Trophoblast cell (in vitro differentiated cells and primary cell): ENCODE measurements around the gene EXOC4.

Source experiments
- DNase-seq, 2 donors: peaks; one replicate each; pipeline ENCODE4 v3.0.0-alpha.2; 2016
- H2AFZ ChIP-seq: 2 replicates; pipeline ENCODE4 v1.6.1; 2013; ENCODE audit warnings: low read length, moderate library complexity, mild to moderate bottlenecking; ENCODE audit not compliant: insufficient read depth, poor library complexity
- H2AK5ac ChIP-seq: 2 replicates; pipeline ENCODE4 v1.6.1; 2013; ENCODE audit warnings: mild to moderate bottlenecking, low read length
- H2BK120ac ChIP-seq: 2 replicates; pipeline ENCODE4 v1.6.1; 2013; ENCODE audit warnings: low read length, mild to moderate bottlenecking, moderate library complexity; ENCODE audit not compliant: insufficient read depth, poor library complexity
- H2BK12ac ChIP-seq: 2 replicates; pipeline ENCODE4 v1.6.1; 2013; ENCODE audit warnings: mild to moderate bottlenecking, low read length, moderate library complexity
- H2BK5ac ChIP-seq: 2 replicates; pipeline ENCODE4 v1.6.1; 2013; ENCODE audit warnings: low read length, low read depth, moderate library complexity, mild to moderate bottlenecking; ENCODE audit not compliant: poor library complexity
- H3K14ac ChIP-seq: 2 replicates; pipeline ENCODE4 v1.6.1; 2013; ENCODE audit warnings: mild to moderate bottlenecking, low read length
- H3K18ac ChIP-seq: 2 replicates; pipeline ENCODE4 v1.6.1; 2013; ENCODE audit warnings: mild to moderate bottlenecking, low read length
- H3K23ac ChIP-seq: 2 replicates; pipeline ENCODE4 v1.6.1; 2013; ENCODE audit warnings: low read length
- H3K27ac ChIP-seq: 2 replicates; pipeline ENCODE4 v1.5.1; 2013; ENCODE audit warnings: low read depth, mild to moderate bottlenecking, inconsistent platforms, low read length, moderate library complexity
- H3K27me3 ChIP-seq: 2 replicates; pipeline ENCODE4 v1.6.1; 2013; ENCODE audit warnings: inconsistent platforms, mild to moderate bottlenecking, low read length, moderate library complexity; ENCODE audit not compliant: insufficient read depth
- H3K36me3 ChIP-seq, 2 experiments: 1 replicate in 1 of 2; 2 replicates in 1 of 2; pipeline ENCODE4 v1.6.1; 2013; ENCODE audit warnings: low read length in 2 of 2, mild to moderate bottlenecking in 2 of 2, moderate library complexity in 1 of 2; ENCODE audit not compliant: insufficient read depth in 2 of 2, control insufficient read depth in 1 of 2
- H3K4ac ChIP-seq: 2 replicates; pipeline ENCODE4 v1.6.1; 2013; ENCODE audit warnings: low read depth, mild to moderate bottlenecking, low read length, moderate library complexity
- H3K4me1 ChIP-seq, 2 experiments: 1 replicate in 1 of 2; 2 replicates in 1 of 2; pipeline ENCODE4 v1.6.1; 2013; ENCODE audit warnings: low read length in 2 of 2, mild to moderate bottlenecking in 2 of 2, moderate library complexity in 1 of 2; ENCODE audit not compliant: insufficient read depth in 2 of 2, control insufficient read depth in 1 of 2
- H3K4me2 ChIP-seq: 2 replicates; pipeline ENCODE4 v1.6.1; 2013; ENCODE audit warnings: inconsistent platforms, mild to moderate bottlenecking, low read length, moderate library complexity
- H3K4me3 ChIP-seq: 2 replicates; pipeline ENCODE4 v1.5.1; 2013; ENCODE audit warnings: mild to moderate bottlenecking, low read depth, low read length, inconsistent platforms
- H3K79me1 ChIP-seq: one replicate; pipeline ENCODE4 v1.6.1; 2013; ENCODE audit warnings: low read length
- H3K79me2 ChIP-seq: 2 replicates; pipeline ENCODE4 v1.6.1; 2013; ENCODE audit warnings: low read length, mild to moderate bottlenecking; ENCODE audit not compliant: control insufficient read depth, insufficient read depth, poor library complexity
- H3K9ac ChIP-seq: 2 replicates; pipeline ENCODE4 v1.6.1; 2013; ENCODE audit warnings: mild to moderate bottlenecking, low read length
- H3K9me3 ChIP-seq: 2 replicates; pipeline ENCODE4 v1.6.1; 2013; ENCODE audit warnings: low read depth, mild to moderate bottlenecking, control low read depth, inconsistent platforms, low read length; ENCODE audit not compliant: insufficient read depth
- H4K12ac ChIP-seq: 2 replicates; pipeline ENCODE4 v1.6.1; 2013; ENCODE audit warnings: low read depth, mild to moderate bottlenecking, low read length, moderate library complexity
- H4K8ac ChIP-seq: 2 replicates; pipeline ENCODE4 v1.6.1; 2013; ENCODE audit warnings: low read depth, mild to moderate bottlenecking, low read length, moderate library complexity
- H4K91ac ChIP-seq: one replicate; pipeline ENCODE4 v1.6.1; 2013; ENCODE audit warnings: low read depth, mild to moderate bottlenecking, low read length, moderate library complexity
- WGBS: extraction: QIAGEN DNeasy Blood & Tissue Kit; methylation state at CpG from one replicate; pipeline ENCODE4 v1.1.7; 2013; ENCODE audit warnings: missing lambda C conversion rate; ENCODE audit not compliant: insufficient read length, insufficient coverage; ENCODE audit errors: extremely low coverage; 5-methylcytosine and 5-hydroxymethylcytosine counted together

EXOC4 gene

GRCh38 chr7:133504825-133505224 is 251.9 kb downstream of the EXOC4 start:
- H3K23ac ChIP-seq = no peak overlapping the region
- no peak overlapping the region for H2BK12ac ChIP-seq
- H4K91ac ChIP-seq = no peak overlapping the region
- H3K18ac ChIP-seq = no peak overlapping the region
- no peak overlapping the region for H4K12ac ChIP-seq
- no peaks in the 10 kb centered on the region for H3K27me3 ChIP-seq
- H3K4me3 ChIP-seq = no peak overlapping the region
- no peaks in the 10 kb centered on the region for H3K79me1 ChIP-seq
- no peaks in the 10 kb centered on the region for H3K79me2 ChIP-seq
- no peak overlapping the region for H3K4ac ChIP-seq
- no peak overlapping the region for H2AFZ ChIP-seq
- H2BK120ac ChIP-seq = no peak overlapping the region
- H4K8ac ChIP-seq = no peak overlapping the region
- H3K14ac ChIP-seq = no peak overlapping the region
- no peak overlapping the region for H3K9ac ChIP-seq
- no peaks in the 10 kb centered on the region for H3K36me3 ChIP-seq
- H3K27ac ChIP-seq = no peak overlapping the region
- no peaks in the 10 kb centered on the region for H3K4me1 ChIP-seq
- WGBS = no CpG with 5 or more reads among the region's 3 CpGs
- H3K9me3 ChIP-seq = no peaks in the 10 kb centered on the region
- no peak overlapping the region for H3K4me2 ChIP-seq
- H2BK5ac ChIP-seq = no peak overlapping the region
- no peak overlapping the region for H2AK5ac ChIP-seq
- no peak for DNase-seq

- Histone ChIP-seq H2BK120ac (no peak overlapping the region), H3K9me3 (no peaks in the 10 kb centered on the region)
Observed at GRCh38 chr7:133509822-133510221, 256.9 kb downstream of the EXOC4 start.

DNA sequence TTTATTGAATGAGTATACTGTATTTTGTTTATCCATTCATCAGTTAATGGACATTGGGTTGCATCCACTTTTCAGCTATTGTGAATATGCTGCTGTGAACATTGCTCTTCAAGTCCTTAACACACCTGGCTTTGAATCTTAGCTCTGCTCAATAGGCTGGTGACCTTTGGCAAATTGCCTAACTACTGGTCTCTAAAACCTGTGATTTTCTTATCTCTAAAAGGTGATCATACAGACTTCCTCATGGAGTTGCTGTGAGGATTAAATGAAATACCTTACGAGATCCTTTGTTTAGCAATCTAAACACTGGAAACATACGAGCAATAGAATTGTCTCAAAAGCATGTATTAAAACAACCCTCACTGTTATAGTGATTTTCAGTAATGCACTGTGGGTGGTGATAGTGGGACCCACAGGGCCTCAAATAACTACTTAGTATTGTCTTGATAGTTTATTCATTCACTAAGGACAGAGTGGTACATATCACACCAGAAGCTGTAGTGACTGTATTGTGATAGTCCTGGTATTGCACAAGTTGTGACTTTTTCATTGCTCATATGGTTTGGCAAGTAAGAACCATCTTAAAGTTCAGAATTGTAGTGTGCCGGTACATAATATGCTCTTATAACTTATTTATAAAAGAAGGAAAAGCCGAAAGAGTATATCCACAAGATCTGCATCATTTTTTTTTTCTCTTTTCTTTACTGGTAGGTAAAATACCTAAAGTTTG is 257.6 kb downstream of the EXOC4 start:
- no peaks in the 10 kb centered on the region for H3K36me3 ChIP-seq
- no peak overlapping the region for H2BK12ac ChIP-seq
- no peak overlapping the region for H3K9ac ChIP-seq
- H3K4me1 ChIP-seq = no peaks in the 10 kb centered on the region
- H3K79me1 ChIP-seq = no peaks in the 10 kb centered on the region
- no peak overlapping the region for H3K4me3 ChIP-seq
- no peak overlapping the region for H3K23ac ChIP-seq
- no peak overlapping the region for H2BK120ac ChIP-seq
- no peak overlapping the region for H3K14ac ChIP-seq
- no peak overlapping the region for H2AK5ac ChIP-seq
- no peak overlapping the region for H2AFZ ChIP-seq
- H3K27me3 ChIP-seq = no peaks in the 10 kb centered on the region
- no peaks in the 10 kb centered on the region for H3K9me3 ChIP-seq
- no peak overlapping the region for H3K4me2 ChIP-seq
- H3K27ac ChIP-seq = no peak overlapping the region
- peak in 1 of 2 donors; percentile 21 for DNase-seq
- no peak overlapping the region for H4K8ac ChIP-seq
- no peak overlapping the region for H2BK5ac ChIP-seq
- H3K79me2 ChIP-seq = no peaks in the 10 kb centered on the region
- WGBS = no CpG with 5 or more reads among the region's 4 CpGs
- H3K18ac ChIP-seq = no peak overlapping the region
- no peak overlapping the region for H4K91ac ChIP-seq
- no peak overlapping the region for H4K12ac ChIP-seq
- H3K4ac ChIP-seq = no peak overlapping the region

More at GRCh38 chr7:133509822-133510221, 256.9 kb downstream of the EXOC4 start:
- Histone ChIP-seq H3K27ac (no peak overlapping the region), H3K4me3 (no peak overlapping the region), H4K12ac (no peak overlapping the region), H4K91ac (no peak overlapping the region), H2AK5ac (no peak overlapping the region), H3K79me1 (no peaks in the 10 kb centered on the region), H4K8ac (no peak overlapping the region), H2AFZ (no peak overlapping the region), H3K9ac (no peak overlapping the region), H3K18ac (no peak overlapping the region), H3K36me3 (no peaks in the 10 kb centered on the region), H3K14ac (no peak overlapping the region), H3K79me2 (no peaks in the 10 kb centered on the region), H2BK5ac (no peak overlapping the region), H2BK12ac (no peak overlapping the region), H3K23ac (no peak overlapping the region), H3K27me3 (no peaks in the 10 kb centered on the region), H3K4ac (no peak overlapping the region), H3K4me2 (no peak overlapping the region), H3K4me1 (no peaks in the 10 kb centered on the region)
- no CpG with 5 or more reads among the region's 5 CpGs for WGBS
- no peak for DNase-seq

- WGBS = no CpG with 5 or more reads among the region's 3 CpGs
- Histone ChIP-seq H3K4me1 (no peaks in the 10 kb centered on the region), H4K91ac (no peak overlapping the region), H2BK5ac (no peak overlapping the region), H2AK5ac (no peak overlapping the region), H4K8ac (no peak overlapping the region), H3K9ac (no peak overlapping the region), H3K9me3 (no peaks in the 10 kb centered on the region), H3K23ac (no peak overlapping the region), H3K14ac (no peak overlapping the region), H3K4me3 (no peak overlapping the region), H3K36me3 (no peaks in the 10 kb centered on the region), H2BK12ac (no peak overlapping the region), H3K4ac (no peak overlapping the region), H3K27ac (no peak overlapping the region), H3K79me1 (no peaks in the 10 kb centered on the region), H4K12ac (no peak overlapping the region), H3K4me2 (no peak overlapping the region), H3K79me2 (no peaks in the 10 kb centered on the region), H2AFZ (no peak overlapping the region), H3K18ac (no peak overlapping the region), H2BK120ac (no peak overlapping the region), H3K27me3 (no peaks in the 10 kb centered on the region)
- DNase-seq = peak in 1 of 2 donors; percentile 58
Observed at GRCh38 chr7:133511252-133511651, 258.4 kb downstream of the EXOC4 start.
